OCI-LY1 (cell line): ENCODE measurements around the gene ENTPD6.

Experiments used
- H2AFZ ChIP-seq: fragments of 200-600 bp; sonication (generic), shearing (Covaris generic); 2 replicates; pipeline ENCODE4 v1.6.0; 2014; ENCODE audit warnings: antibody characterized with exemption, mild to moderate bottlenecking, low read length
- H3F3A ChIP-seq: fragments of 200-600 bp; sonication (generic), shearing (Covaris generic); 2 replicates; pipeline ENCODE4 v1.6.0; 2014; ENCODE audit warnings: mild to moderate bottlenecking, antibody characterized with exemption, low read length, moderate library complexity; ENCODE audit not compliant: insufficient read depth
- H3K27ac ChIP-seq: fragments of 200-600 bp; sonication (generic); 2 replicates; pipeline ENCODE4 v1.5.1; 2014; ENCODE audit warnings: low read length, mixed run types, mild to moderate bottlenecking, low read depth; ENCODE audit not compliant: poor library complexity, severe bottlenecking
- H3K27me3 ChIP-seq: fragments of 200-600 bp; sonication (generic); 2 replicates; pipeline ENCODE4 v1.6.0; 2014; ENCODE audit warnings: antibody characterized with exemption, mild to moderate bottlenecking, low read length, moderate library complexity; ENCODE audit not compliant: insufficient read depth
- H3K36me3 ChIP-seq: fragments of 200-600 bp; sonication (generic); 2 replicates; pipeline ENCODE4 v1.6.1; 2014; ENCODE audit warnings: mild to moderate bottlenecking, antibody characterized with exemption, low read length, moderate library complexity, mixed read lengths; ENCODE audit not compliant: insufficient read depth
- H3K4me1 ChIP-seq: fragments of 200-600 bp; sonication (generic); 2 replicates; pipeline ENCODE4 v1.5.1; 2014; ENCODE audit warnings: mild to moderate bottlenecking, low read length, moderate library complexity; ENCODE audit not compliant: insufficient read depth, severe bottlenecking
- H3K4me2 ChIP-seq: fragments of 200-600 bp; sonication (generic), shearing (Covaris generic); 2 replicates; pipeline ENCODE4 v1.6.1; 2014; ENCODE audit warnings: low read length
- H3K4me3 ChIP-seq: fragments of 200-600 bp; sonication (generic); 2 replicates; pipeline ENCODE4 v1.5.1; 2014; ENCODE audit warnings: low read length, low read depth, mild to moderate bottlenecking, mixed read lengths; ENCODE audit not compliant: poor library complexity, severe bottlenecking
- H3K79me2 ChIP-seq: fragments of 200-600 bp; shearing (Covaris generic); 2 replicates; pipeline ENCODE4 v1.6.1; 2016; ENCODE audit warnings: mixed run types, low read length, mixed read lengths; ENCODE audit not compliant: insufficient read depth
- H3K9ac ChIP-seq: fragments of 200-600 bp; sonication (generic), shearing (Covaris generic); 2 replicates; pipeline ENCODE4 v1.6.1; 2014; ENCODE audit warnings: mild to moderate bottlenecking, low read length, mixed read lengths
- H3K9me2 ChIP-seq: fragments of 200-600 bp; sonication (generic), shearing (Covaris generic); 2 replicates; pipeline ENCODE4 v1.6.1; 2014; ENCODE audit warnings: low read depth, mild to moderate bottlenecking, low read length, mixed read lengths
- H3K9me3 ChIP-seq: fragments of 200-600 bp; shearing (Covaris generic); 2 replicates; pipeline ENCODE4 v1.6.1; 2014; ENCODE audit warnings: low read length, mixed read lengths
- H4K20me1 ChIP-seq: fragments of 200-600 bp; sonication (generic), shearing (Covaris generic); 2 replicates; pipeline ENCODE4 v1.6.0; 2016; ENCODE audit warnings: mild to moderate bottlenecking, low read length; ENCODE audit not compliant: insufficient read depth
- CTCF ChIP-seq: fragments of 200-600 bp; sonication (generic), shearing (Covaris generic); IDR thresholded peaks from 2 replicates; pipeline ENCODE4 v1.5.1; 2017; ENCODE audit warnings: mild to moderate bottlenecking, antibody characterized with exemption, low read length, moderate library complexity, mixed read lengths
- EZH2 ChIP-seq: fragments of 200-600 bp; sonication (generic), shearing (Covaris generic); IDR thresholded peaks from 2 replicates; pipeline ENCODE4 v1.8.0; 2017; ENCODE audit warnings: borderline replicate concordance, mixed run types, mild to moderate bottlenecking, antibody characterized with exemption, low read length, moderate library complexity, mixed read lengths

The ENTPD6 gene

GRCh38 chr20:25191051-25191450 lies 4.5 kb upstream of the ENTPD6 start:
- Histone ChIP-seq H3K9ac (no peak overlapping the region), H3K36me3 (no peaks in the 10 kb centered on the region; the same call in 1 of the 2 replicates), H3F3A (no peaks in the 10 kb centered on the region), H3K27me3 (peaks cover 16% of the 10 kb centered on the region; the same call in 1 of the 2 replicates), H3K4me3 (no peak overlapping the region), H3K9me3 (no peaks in the 10 kb centered on the region), H2AFZ (no peak overlapping the region), H3K4me1 (peaks cover 8% of the 10 kb centered on the region), H3K4me2 (no peak overlapping the region), H4K20me1 (no peaks in the 10 kb centered on the region), H3K79me2 (no peaks in the 10 kb centered on the region), H3K9me2 (no peaks in the 10 kb centered on the region), H3K27ac (no peak overlapping the region)
- no peak for TF ChIP-seq EZH2
- no peak for TF ChIP-seq CTCF

- H3K9me2 ChIP-seq = no peaks in the 10 kb centered on the region
- H3K4me1 ChIP-seq = peaks cover 15% of the 10 kb centered on the region
- H4K20me1 ChIP-seq = no peaks in the 10 kb centered on the region
- no peaks in the 10 kb centered on the region; the same call in 1 of the 2 replicates for H3K36me3 ChIP-seq
- TF ChIP-seq EZH2 (no peak), CTCF (no peak)
- no peak overlapping the region for H3K4me3 ChIP-seq
- no peak overlapping the region for H2AFZ ChIP-seq
- H3K4me2 ChIP-seq = no peak overlapping the region
- H3K27me3 ChIP-seq = peaks cover 15% of the 10 kb centered on the region; the same call in 1 of the 2 replicates
- H3K9me3 ChIP-seq = no peaks in the 10 kb centered on the region
- no peak overlapping the region for H3K27ac ChIP-seq
- no peaks in the 10 kb centered on the region for H3F3A ChIP-seq
- no peaks in the 10 kb centered on the region for H3K79me2 ChIP-seq
- H3K9ac ChIP-seq = no peak overlapping the region
These were observed 3.8 kb upstream of the ENTPD6 start for GRCh38 chr20:25191689-25192088.

- H3K79me2 ChIP-seq = no peaks in the 10 kb centered on the region
- H3K9ac ChIP-seq = no peak overlapping the region
- TF ChIP-seq CTCF (no peak), EZH2 (no peak)
- peaks cover 12% of the 10 kb centered on the region; the same call in 1 of the 2 replicates for H3K27me3 ChIP-seq
- H3K36me3 ChIP-seq = no peaks in the 10 kb centered on the region; the same call in 1 of the 2 replicates
- no peak overlapping the region for H3K4me3 ChIP-seq
- H3K4me2 ChIP-seq = no peak overlapping the region
- H3K27ac ChIP-seq = no peak overlapping the region
- H3K4me1 ChIP-seq = peaks cover 27% of the 10 kb centered on the region
- no peak overlapping the region for H2AFZ ChIP-seq
- H3K9me3 ChIP-seq = no peaks in the 10 kb centered on the region
- no peaks in the 10 kb centered on the region for H3K9me2 ChIP-seq
- H4K20me1 ChIP-seq = no peaks in the 10 kb centered on the region
- H3F3A ChIP-seq = no peaks in the 10 kb centered on the region
These were observed 1.7 kb upstream of the ENTPD6 start for GRCh38 chr20:25193843-25194242.
